PC-9 (cell line): ENCODE data around the gene VCL. TPM values are rescaled to one million over a fixed set of nuclear protein-coding genes. Genes with fewer than 3 reads are reported as not detected.
A peak's percentile ranks its signal among the peaks of the same experiment; 100 is the strongest.
"Not testable (repeated sequence)": the region's sequence is repeated elsewhere in the genome, so short reads cannot be mapped to it uniquely, and the experiment has no call there.

Source experiments
- BruUV-seq: library from RNA; stranded (reverse); fragments of 400-500 nt; replicated peaks from 2 replicates; lab custom pipeline; 2021; lab: Mats Ljungman, UMichigan
- CTCF ChIA-PET: fragments of 300-600 bp; sonication (Branson Sonifier 250); formaldehyde crosslinking; loops from one replicate; lab custom pipeline; 2022; ENCODE audit warnings: antibody characterized with exemption; lab: Charles Lee
- POLR2A ChIA-PET: fragments of 300-600 bp; sonication (Branson Sonifier 250); formaldehyde crosslinking; loops from one replicate; lab custom pipeline; 2022; ENCODE audit warnings: antibody characterized with exemption; ENCODE audit not compliant: unreplicated experiment; lab: Charles Lee
- DNase-seq, 2 experiments: peaks; one replicate each; pipeline versions ENCODE4 v3.0.0 to v3.0.0-alpha.2; 2015 to 2022; ENCODE audit warnings: mixed read lengths in 1 of 2
- H2AFZ ChIP-seq: fragments of 200-600 bp; sonication (generic); 2 replicates; pipeline ENCODE4 v1.8.1; 2017; ENCODE audit warnings: antibody characterized with exemption
- H3F3A ChIP-seq: fragments of 200-600 bp; sonication (generic); 2 replicates; pipeline ENCODE4 v1.8.1; 2017; ENCODE audit warnings: antibody characterized with exemption, mild to moderate bottlenecking, low read depth; ENCODE audit not compliant: insufficient read depth
- H3K27ac ChIP-seq: fragments of 200-600 bp; sonication (generic); 2 replicates; pipeline ENCODE4 v1.6.1; 2016; ENCODE audit warnings: mixed run types
- H3K27me3 ChIP-seq: fragments of 200-600 bp; sonication (generic); 2 replicates; pipeline ENCODE4 v1.6.1; 2016; ENCODE audit warnings: low read depth, mixed run types; ENCODE audit not compliant: insufficient read depth
- H3K36me3 ChIP-seq: fragments of 200-600 bp; sonication (generic); 2 replicates; pipeline ENCODE4 v1.6.1; 2016; ENCODE audit warnings: low read depth, mixed run types
- H3K4me1 ChIP-seq: fragments of 200-600 bp; sonication (generic); replicated peaks from 2 replicates; pipeline ENCODE4 v1.6.1; 2016; ENCODE audit warnings: mixed run types; ENCODE audit not compliant: insufficient read depth
- H3K4me2 ChIP-seq: fragments of 200-600 bp; sonication (generic); 2 replicates; pipeline ENCODE4 v1.6.1; 2017; ENCODE audit warnings: mixed run types
- H3K4me3 ChIP-seq: fragments of 200-600 bp; sonication (generic); 2 replicates; pipeline ENCODE4 v1.6.1; 2016; ENCODE audit warnings: mixed run types
- H3K79me2 ChIP-seq: fragments of 200-600 bp; sonication (generic); 2 replicates; pipeline ENCODE4 v1.6.1; 2017; ENCODE audit warnings: low read depth, mixed run types
- H3K9me2 ChIP-seq: fragments of 200-600 bp; sonication (generic); 2 replicates; pipeline ENCODE4 v1.8.1; 2017; ENCODE audit warnings: mild to moderate bottlenecking; ENCODE audit not compliant: insufficient read depth
- H3K9me3 ChIP-seq: fragments of 200-600 bp; sonication (generic); 2 replicates; pipeline ENCODE4 v1.8.1; 2016; ENCODE audit warnings: low read depth; ENCODE audit not compliant: insufficient read depth
- H4K20me1 ChIP-seq: fragments of 200-600 bp; sonication (generic); 2 replicates; pipeline ENCODE4 v1.8.1; 2017; ENCODE audit not compliant: insufficient read depth
- EZH2 ChIP-seq: fragments of 200-600 bp; sonication (generic); IDR thresholded peaks from 2 replicates; pipeline ENCODE4 v1.8.0; 2017; ENCODE audit warnings: antibody characterized with exemption, low read depth
- intact Hi-C: fragments of 100-400 bp; cut with micrococcal nuclease; formaldehyde crosslinking; loops from one replicate; pipeline ENCODE4 v1.10.0; 2022; ENCODE audit not compliant: unreplicated experiment
- total RNA-seq: library from RNA; stranded (reverse); gene quantifications from 2 replicates; pipeline ENCODE4 v1.2.3, GENCODE V29; 2021
- TF ChIP-seq, protein P1 (sequence below): fragments of 200-600 bp; sonication (generic); conservative IDR thresholded peaks from 2 replicates; pipeline ENCODE4 v1.6.1; 2017; ENCODE audit warnings: mixed run types, antibody characterized with exemption, mild to moderate bottlenecking, moderate library complexity

Gene VCL
- total RNA-seq, 1 experiment from 2014 or later: 208 TPM

- Histone ChIP-seq H3K36me3 (no peaks in the 10 kb centered on the region), H3K4me3 (no peak overlapping the region), H2AFZ (no peak overlapping the region), H3F3A (peaks cover 45% of the 10 kb centered on the region), H3K79me2 (no peaks in the 10 kb centered on the region), H3K27ac (no peak overlapping the region), H3K4me1 (peaks cover 51% of the 10 kb centered on the region), H4K20me1 (no peaks in the 10 kb centered on the region), H3K9me3 (no peaks in the 10 kb centered on the region), H3K27me3 (no peaks in the 10 kb centered on the region), H3K4me2 (no peak overlapping the region), H3K9me2 (no peaks in the 10 kb centered on the region)
- ChIA-PET POLR2A (no interaction called here), CTCF (no interaction called here)
- no peak for DNase-seq
- intact Hi-C loops: no loop called here
- no TSS peak for BruUV-seq
- TF ChIP-seq, protein P1, sequence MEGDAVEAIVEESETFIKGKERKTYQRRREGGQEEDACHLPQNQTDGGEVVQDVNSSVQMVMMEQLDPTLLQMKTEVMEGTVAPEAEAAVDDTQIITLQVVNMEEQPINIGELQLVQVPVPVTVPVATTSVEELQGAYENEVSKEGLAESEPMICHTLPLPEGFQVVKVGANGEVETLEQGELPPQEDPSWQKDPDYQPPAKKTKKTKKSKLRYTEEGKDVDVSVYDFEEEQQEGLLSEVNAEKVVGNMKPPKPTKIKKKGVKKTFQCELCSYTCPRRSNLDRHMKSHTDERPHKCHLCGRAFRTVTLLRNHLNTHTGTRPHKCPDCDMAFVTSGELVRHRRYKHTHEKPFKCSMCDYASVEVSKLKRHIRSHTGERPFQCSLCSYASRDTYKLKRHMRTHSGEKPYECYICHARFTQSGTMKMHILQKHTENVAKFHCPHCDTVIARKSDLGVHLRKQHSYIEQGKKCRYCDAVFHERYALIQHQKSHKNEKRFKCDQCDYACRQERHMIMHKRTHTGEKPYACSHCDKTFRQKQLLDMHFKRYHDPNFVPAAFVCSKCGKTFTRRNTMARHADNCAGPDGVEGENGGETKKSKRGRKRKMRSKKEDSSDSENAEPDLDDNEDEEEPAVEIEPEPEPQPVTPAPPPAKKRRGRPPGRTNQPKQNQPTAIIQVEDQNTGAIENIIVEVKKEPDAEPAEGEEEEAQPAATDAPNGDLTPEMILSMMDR: no peak
- no peak for TF ChIP-seq EZH2
These were observed 35.5 kb upstream of the VCL start for GRCh38 chr10:73962386-73962785.

- H3K4me2 ChIP-seq, BruUV-seq, H3K9me3 ChIP-seq, H2AFZ ChIP-seq, H3K27me3 ChIP-seq, DNase-seq, H3K27ac ChIP-seq, H3K36me3 ChIP-seq, POLR2A ChIA-PET, H3K4me3 ChIP-seq, H4K20me1 ChIP-seq, intact Hi-C loops, H3K79me2 ChIP-seq, H3K9me2 ChIP-seq: not testable (repeated sequence)
- Histone ChIP-seq H3K4me1 (peaks cover 54% of the 10 kb centered on the region), H3F3A (peaks cover 47% of the 10 kb centered on the region)
- CTCF ChIA-PET: interaction anchor here (0.6 kb wide), 1 partner anchor 115 kb away, joined by 3 read pairs; no protein-coding TSS in a partner anchor
These were observed 34.4 kb upstream of the VCL start for GRCh38 chr10:73963533-73963932.

- Histone ChIP-seq H3K27me3 (no peaks in the 10 kb centered on the region), H3K9me3 (no peaks in the 10 kb centered on the region), H3F3A (peaks cover 42% of the 10 kb centered on the region), H3K9me2 (no peaks in the 10 kb centered on the region), H2AFZ (no peak overlapping the region), H3K79me2 (no peaks in the 10 kb centered on the region), H4K20me1 (no peaks in the 10 kb centered on the region), H3K4me1 (peaks cover 48% of the 10 kb centered on the region), H3K36me3 (no peaks in the 10 kb centered on the region), H3K4me3 (no peak overlapping the region), H3K27ac (peak overlapping the region; percentile 99), H3K4me2 (no peak overlapping the region)
- no peak for DNase-seq
- ChIA-PET CTCF (no interaction called here), POLR2A (interaction anchor here (0.6 kb wide), 1 partner anchor 8 kb away, joined by 5 read pairs; no protein-coding TSS in a partner anchor)
- intact Hi-C loops: no loop called here
- no TSS peak for BruUV-seq
- TF ChIP-seq EZH2: no peak
- TF ChIP-seq, protein P1: no peak
These were observed 33.2 kb upstream of the VCL start for GRCh38 chr10:73964743-73965142.

DNA sequence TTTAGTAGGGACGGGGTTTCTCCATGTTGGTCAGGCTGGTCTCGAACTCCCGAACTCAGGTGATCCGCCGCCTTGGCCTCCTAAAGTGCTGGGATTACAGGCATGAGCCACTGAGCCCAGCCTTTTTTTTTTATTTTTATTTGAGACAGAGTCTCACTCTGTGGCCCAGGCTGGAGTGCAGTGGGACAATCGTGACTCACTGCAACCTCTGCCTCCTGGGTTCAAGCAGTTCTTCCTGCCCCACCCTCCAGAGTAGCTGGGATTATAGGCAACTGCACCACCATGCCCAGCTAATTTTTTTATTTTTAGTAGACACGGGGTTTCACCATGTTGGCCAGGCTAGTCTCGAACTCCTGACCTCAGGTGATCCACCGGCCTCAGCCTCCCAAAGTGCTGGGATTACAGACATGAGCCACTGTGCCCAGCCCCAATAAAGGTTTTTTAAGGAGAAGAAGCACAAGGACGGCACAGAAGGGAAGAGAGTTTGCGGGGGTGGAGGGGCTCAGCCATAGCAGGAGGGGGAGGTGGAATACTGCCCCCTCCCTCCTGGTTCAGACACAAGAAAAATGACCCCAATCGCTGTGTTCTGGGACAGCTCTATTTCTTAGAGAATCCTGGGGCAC, 32.5 kb upstream of the VCL start:
- H3K27me3 ChIP-seq, H3K9me2 ChIP-seq, DNase-seq, CTCF ChIA-PET, H3K36me3 ChIP-seq, H3K79me2 ChIP-seq, H3K9me3 ChIP-seq, intact Hi-C loops, H4K20me1 ChIP-seq: not testable (repeated sequence)
- POLR2A ChIA-PET: interaction anchor here (0.6 to 3.1 kb wide), 6 partner anchors 9 to 77 kb away, joined by 3 to 57 read pairs (median 6); partner anchors contain the start of gene VCL
- Histone ChIP-seq H3K4me1 (peaks cover 42% of the 10 kb centered on the region), H3F3A (peaks cover 37% of the 10 kb centered on the region), H2AFZ (0 out of 2 replicates have a peak overlapping the region, but pooled peaks have one; percentile 23), H3K27ac (peak overlapping the region; percentile 99), H3K4me2 (peak overlapping the region; percentile 77), H3K4me3 (peak overlapping the region; percentile 43; the same call in 1 of the 2 replicates)
- BruUV-seq: TSS peak; percentile 98
